ENCODE results near the gene F2RL2. TPM values are rescaled to one million over a fixed set of nuclear protein-coding genes. Genes with fewer than 3 reads are reported as not detected.

Gene F2RL2, protein sequence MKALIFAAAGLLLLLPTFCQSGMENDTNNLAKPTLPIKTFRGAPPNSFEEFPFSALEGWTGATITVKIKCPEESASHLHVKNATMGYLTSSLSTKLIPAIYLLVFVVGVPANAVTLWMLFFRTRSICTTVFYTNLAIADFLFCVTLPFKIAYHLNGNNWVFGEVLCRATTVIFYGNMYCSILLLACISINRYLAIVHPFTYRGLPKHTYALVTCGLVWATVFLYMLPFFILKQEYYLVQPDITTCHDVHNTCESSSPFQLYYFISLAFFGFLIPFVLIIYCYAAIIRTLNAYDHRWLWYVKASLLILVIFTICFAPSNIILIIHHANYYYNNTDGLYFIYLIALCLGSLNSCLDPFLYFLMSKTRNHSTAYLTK
- 13.3 and 30.9 TPM in 2 replicates for total RNA-seq

DNA sequence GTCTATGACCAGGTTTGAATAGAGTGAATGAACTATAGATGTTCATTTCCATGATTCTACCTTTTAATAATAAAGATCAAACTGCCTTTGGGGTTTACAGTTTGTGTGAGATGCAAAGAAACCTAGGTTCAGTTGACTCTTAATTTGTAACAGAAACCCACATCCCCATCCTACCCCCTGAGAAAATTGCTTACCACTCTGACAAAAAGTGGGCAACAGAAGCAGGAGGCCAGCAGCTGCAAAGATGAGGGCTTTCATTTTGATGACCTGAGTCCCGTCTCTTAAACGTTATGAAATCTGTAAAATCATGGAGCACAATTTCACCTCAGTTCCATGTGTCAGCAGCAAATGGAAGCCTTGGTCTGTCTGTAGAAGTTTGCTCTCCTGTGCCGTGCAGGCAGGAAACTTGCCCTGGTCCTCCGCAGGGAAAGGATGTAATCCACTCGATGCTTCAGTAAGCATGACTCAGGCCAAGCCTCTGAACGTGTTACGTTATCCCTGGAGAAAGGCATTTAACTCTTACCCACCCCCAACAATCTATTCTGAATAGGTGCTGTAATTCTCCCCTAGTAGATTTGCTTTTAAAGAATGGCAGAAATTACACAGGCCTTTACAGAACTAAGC is at the start of gene F2RL2:
Gene F2RL2 (minus strand): TSS at position 431 of the 624 bp plus-strand sequence. CDS start 173 bp downstream, at position 258.
- DNase-seq (ENCODE audit: extremely low read depth, low read depth, low spot score) = no peak

- no peak for DNase-seq (ENCODE audit: extremely low read depth, low read depth, low spot score)
Observed at GRCh38 chr5:76672242-76672641, 49.0 kb upstream of the F2RL2 start.

GRCh38 chr5:76670508-76670907 is 47.3 kb upstream of the F2RL2 start:
- no peak for DNase-seq (ENCODE audit: extremely low read depth, low read depth, low spot score)

DNA sequence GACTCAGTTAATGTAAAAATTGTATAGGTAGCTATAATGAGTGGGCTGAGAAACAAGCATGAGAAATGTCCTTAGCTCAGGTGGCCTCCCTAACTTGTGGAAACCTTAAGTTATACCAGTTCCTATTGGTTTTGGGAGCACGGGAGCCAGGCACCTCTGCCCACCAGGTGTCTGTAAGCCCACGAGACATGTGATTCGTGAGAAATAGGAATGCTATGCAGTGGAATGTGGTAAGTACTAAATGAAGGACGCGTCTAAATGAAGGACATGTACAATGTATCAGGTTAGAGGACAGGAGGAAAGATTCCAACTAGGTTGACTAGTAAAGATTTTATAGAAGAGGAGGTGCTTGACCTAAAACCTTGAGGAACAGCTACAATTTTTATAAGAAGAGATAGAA is 46.0 kb upstream of the F2RL2 start:
- no peak for DNase-seq (ENCODE audit: extremely low read depth, low read depth, low spot score)

GRCh38 chr5:76667495-76667894 is 44.3 kb upstream of the F2RL2 start:
- no peak for DNase-seq (ENCODE audit: extremely low read depth, low read depth, low spot score)

- DNase-seq (ENCODE audit: extremely low read depth, low read depth, low spot score) = no peak
Observed at GRCh38 chr5:76664079-76664478, 40.9 kb upstream of the F2RL2 start.

GRCh38 chr5:76663573-76663972 is 40.4 kb upstream of the F2RL2 start:
- DNase-seq (ENCODE audit: extremely low read depth, low read depth, low spot score) = no peak

DNA sequence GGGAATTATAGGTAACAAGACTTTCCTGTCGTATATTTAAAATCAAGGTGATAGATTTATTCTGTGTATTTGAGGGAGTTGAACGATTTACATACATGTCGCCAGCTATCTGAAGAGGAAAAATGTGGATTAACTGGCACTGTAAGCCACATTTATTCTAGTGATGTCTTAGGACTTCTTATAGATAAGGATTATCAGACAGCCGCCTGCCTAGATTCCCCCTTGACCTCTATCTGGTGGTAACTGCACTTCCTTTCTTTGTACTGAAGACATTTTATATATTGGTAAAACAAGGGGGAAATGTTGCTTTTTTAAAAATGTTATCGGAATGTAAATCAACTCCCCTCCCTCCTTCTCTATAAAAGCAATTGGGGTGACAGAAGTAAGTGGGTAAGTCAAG is 39.3 kb upstream of the F2RL2 start:
- no peak for DNase-seq (ENCODE audit: extremely low read depth, low read depth, low spot score)

DNA sequence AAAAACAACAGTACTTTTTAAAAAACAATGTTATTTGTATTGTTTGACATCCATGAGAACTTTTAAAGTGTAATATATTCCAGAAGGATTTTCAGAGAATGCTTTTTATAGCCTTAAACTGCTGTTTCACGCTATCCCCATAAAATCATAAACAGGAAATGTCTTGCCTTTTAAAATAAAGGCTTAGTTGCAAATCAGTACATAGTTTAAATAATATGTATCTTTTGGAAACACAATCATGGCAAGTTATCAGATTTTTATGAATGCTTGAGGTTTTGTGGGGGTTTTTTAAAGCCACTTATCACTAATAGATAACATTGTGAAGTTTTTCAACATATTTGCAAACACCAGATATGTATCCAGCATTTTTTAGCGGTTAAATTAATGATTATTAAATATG is 37.2 kb upstream of the F2RL2 start:
- no peak for DNase-seq (ENCODE audit: extremely low read depth, low read depth, low spot score)

DNA sequence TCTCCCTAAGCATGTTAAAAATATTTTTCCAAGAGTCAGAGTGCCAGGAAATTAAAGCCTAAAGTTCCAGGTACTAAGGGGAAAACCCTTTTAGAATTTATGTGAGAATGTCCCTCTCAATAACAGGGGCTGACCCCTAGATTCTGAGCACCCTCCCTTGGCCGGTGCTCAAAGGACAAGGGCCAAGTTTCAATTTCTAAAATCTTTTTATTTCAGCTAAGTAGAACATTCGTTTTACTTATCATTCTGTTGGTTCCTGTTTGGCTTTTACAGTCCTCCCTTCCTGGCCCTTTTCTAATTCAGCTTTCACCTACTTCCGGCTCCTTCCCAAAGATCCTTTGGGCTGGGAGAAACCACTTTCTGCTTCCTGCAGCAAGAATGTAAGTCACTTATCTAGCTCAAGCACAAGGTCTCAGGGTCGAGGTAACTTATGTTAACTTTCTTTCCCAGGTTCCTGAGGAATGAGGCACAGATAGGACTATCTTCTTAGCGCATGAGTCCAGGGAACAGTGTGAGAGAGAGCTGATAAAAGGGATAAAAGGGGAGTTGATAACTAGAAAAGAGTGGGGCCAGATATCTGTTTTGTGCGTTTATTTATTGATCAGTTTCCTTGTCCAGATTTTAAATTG is 34.6 kb upstream of the F2RL2 start:
- no peak for DNase-seq (ENCODE audit: extremely low read depth, low read depth, low spot score)

GRCh38 chr5:76657091-76657490 is 33.9 kb upstream of the F2RL2 start:
- DNase-seq (ENCODE audit: extremely low read depth, low read depth, low spot score) = no peak

DNA sequence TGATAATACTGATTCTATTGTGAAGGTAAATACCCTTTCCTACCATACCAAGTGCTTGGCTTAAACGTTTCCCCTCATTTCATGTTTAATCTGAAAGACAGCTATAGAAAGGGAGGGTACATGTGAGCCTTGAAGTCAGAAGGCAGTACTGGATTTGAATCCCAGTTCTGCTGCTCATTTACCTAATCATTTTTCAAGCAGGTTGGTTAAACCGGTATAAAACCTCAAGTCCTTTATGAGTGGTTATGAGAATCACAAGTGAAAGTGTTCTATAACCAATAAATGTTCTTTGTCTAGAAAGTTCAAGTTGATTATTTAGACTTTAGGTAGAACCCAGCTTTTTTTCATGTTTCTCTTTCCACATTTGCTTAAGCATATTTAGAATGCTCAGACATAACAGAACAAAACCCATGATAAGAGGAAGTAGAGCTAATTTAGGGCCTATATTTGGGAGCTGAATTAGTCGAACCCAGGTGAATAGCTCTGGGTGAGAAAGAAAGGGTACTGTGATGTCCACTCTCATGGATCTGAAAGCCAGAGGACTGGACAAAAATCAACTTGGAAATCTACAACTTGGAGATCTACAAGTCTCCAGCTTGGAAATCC is 29.7 kb upstream of the F2RL2 start:
- DNase-seq (ENCODE audit: extremely low read depth, low read depth, low spot score) = no peak

- no peak for DNase-seq (ENCODE audit: extremely low read depth, low read depth, low spot score)
Observed at GRCh38 chr5:76649140-76649539, 25.9 kb upstream of the F2RL2 start.

GRCh38 chr5:76643371-76643770 is 20.2 kb upstream of the F2RL2 start:
- no peak for DNase-seq (ENCODE audit: extremely low read depth, low read depth, low spot score)

DNA sequence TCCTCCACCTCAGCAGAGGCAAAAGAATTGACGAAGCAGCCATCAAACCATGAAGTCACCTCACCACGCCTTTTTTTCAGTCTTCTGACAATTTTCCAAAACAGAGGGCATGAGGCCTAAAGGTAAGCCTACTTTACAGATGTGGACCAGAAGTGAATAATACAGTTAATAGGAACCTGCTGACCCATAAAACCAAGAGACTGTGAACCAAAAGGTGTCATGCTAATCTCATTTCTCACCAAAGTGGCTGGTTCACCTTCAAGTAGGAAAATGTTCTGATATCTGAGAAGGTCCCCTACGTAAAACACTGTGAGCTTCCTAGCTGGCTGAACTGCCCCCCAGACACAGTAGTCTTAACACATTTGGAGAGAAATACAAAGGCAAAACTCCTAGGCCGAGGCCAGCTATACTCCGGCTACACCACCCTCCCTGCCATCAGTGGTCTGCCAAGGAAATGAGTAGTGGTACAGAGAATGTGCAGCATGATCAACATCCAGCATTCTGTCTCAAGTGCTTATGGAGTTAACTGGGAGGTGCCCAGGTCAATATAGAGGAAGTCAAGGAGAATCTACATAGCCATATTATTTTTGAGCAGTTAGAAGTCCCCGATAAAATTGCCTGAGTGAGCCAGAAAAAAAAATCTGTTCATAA is 19.3 kb upstream of the F2RL2 start:
- DNase-seq (ENCODE audit: extremely low read depth, low read depth, low spot score) = no peak

GRCh38 chr5:76641514-76642120 is 18.4 kb upstream of the F2RL2 start:
- peak; percentile 81 for DNase-seq (ENCODE audit: extremely low read depth, low read depth, low spot score)

DNA sequence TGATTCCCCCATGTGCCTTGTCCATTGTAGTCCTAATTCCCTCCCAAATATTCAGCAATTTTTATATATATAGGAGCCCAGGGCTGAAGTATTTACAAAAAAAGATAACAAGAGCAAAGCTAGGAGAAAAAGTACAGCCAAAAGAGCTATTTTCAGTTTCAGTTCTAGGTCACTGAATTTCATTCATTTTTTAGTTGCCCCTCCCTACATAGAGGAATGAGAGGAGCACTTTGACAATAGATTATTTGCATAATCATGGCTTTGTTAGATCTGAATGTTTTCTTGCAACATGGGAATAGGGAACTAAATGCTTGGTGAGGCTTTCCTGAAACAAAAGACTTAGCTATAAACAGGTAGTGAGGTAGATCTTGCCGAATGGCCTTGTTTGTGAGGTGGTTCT is 15.3 kb upstream of the F2RL2 start:
- no peak for DNase-seq (ENCODE audit: extremely low read depth, low read depth, low spot score)

DNA sequence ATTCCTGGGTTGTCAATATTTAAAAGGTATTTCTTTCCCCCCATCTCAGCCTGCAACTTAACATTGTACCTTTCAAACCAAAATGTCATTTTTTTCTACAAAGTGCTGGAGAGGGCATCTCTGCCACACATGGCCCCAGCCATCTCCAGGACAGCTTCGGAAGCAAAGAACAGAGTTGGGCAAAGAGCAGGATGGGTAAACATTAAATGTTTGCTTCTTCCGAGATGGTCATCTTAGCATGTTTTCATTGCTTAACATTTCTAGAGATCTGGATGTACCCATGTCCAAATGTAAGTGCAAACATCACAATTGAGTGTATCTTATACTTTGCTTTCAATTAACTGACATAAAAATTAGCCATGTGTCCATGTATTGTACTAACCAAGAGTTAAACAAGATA is 14.3 kb upstream of the F2RL2 start:
- DNase-seq (ENCODE audit: extremely low read depth, low read depth, low spot score) = no peak

DNA sequence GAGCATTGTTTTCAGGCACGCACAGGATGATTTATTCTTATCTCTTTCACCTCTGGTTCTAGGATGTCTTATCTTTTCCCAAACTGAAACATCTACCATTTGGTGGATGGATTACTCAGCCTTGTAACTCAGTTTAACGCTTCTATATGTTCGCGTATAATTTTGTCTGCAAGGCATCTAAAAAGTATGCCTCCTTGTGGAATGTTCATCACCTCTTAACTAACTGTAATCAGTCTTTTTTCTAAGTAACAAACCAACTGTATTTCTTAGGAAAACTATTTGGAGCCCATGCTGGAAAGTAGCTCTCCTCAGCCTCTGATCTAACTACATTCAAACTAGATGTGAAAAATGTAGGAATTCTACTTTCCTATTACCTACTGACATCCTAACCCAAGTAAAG is 11.5 kb upstream of the F2RL2 start:
- DNase-seq (ENCODE audit: extremely low read depth, low read depth, low spot score) = no peak

- no peak for DNase-seq (ENCODE audit: extremely low read depth, low read depth, low spot score)
Observed at GRCh38 chr5:76626738-76627137, 3.5 kb upstream of the F2RL2 start.

Measured in glomerular endothelial cell (primary cell).